ENCODE results near the gene DPM2. TPM values are rescaled to one million over a fixed set of nuclear protein-coding genes. Genes with fewer than 3 reads are reported as not detected.

Gene DPM2
- total and polyA plus RNA-seq, 2 donors, result 17.9 to 32.8 TPM

DNA sequence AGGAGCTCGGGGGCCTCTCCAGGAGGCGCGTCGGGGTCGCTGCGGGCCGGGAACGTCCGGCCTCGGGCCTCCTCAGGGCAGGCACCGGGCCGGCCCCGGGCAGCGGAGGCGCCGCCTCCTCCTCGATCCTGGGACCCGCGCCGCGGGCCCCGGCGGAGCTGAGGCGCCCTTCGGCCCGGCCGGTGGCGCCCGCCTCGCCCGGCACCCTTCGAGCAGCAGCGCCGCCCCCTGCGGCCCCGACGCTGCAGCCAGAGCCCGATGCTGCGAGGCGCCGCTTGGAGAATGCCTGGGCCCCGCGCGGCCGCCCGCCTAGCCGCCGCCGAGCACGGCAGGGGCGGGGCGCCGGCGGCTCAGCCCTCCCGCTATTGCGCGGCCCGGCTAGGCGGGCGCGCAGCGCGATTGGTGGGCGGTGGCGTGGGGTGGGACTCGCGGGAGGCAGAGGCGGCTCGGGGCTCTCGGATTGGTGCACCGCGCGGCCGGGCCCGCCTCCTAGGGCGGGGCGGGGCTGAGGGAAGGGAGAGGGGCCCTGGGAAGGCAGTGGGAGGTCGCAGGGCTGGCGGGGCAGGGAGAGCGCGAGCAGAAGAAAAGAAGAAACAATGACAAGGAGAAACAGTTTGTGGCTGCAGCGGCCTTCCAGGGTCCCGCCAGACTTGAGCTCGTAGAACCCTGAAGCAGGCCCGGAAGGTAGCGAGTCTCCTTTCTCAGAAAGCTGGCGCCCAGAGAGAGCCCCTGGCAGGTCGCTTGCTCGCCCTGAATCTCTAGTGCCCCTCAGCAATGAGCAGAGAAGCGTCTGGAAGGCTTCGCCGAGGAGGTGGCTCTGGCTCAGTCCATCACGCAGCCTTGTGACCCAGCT, 43.3 kb upstream of the DPM2 start, which contains the start of gene EEIG1:
Gene EEIG1 (minus strand): TSS at position 284 of the 853 bp plus-strand sequence. CDS start 852 bp downstream, outside the sequence.
- WGBS, result 2% methylated on average over 93 of the region's 93 CpGs
- Histone ChIP-seq H3K27ac (ENCODE audit: low read depth in 1 of 2, low read length in 1 of 2) (peak within 1 kb of the TSS; percentile 90 to 99), H3K4me3 (ENCODE audit: low read length in 2 of 2) (peak within 1 kb of the TSS; percentile 90 to 99), H3K36me3 (ENCODE audit: control insufficient read depth in 2 of 2, insufficient read depth in 2 of 2, low read length in 1 of 2) (peaks cover 0 to 25% of the 10 kb centered on the region in 2 donors), H3K9me3 (ENCODE audit: control insufficient read depth in 2 of 2, insufficient read depth in 1 of 2, low read length in 1 of 2) (peaks cover 1 to 15% of the 10 kb centered on the region in 2 donors), H3K4me1 (ENCODE audit: control insufficient read depth in 2 of 2, insufficient read depth in 2 of 2, low read length in 2 of 2) (peaks cover 38 to 70% of the 10 kb centered on the region in 2 donors), H3K27me3 (ENCODE audit: control insufficient read depth in 2 of 2, insufficient read depth in 1 of 2, low read length in 1 of 2) (no peaks in the 10 kb centered on the region)
- peak; percentile 80 to 98 (median 96) for DNase-seq (ENCODE audit: low read depth in 6 of 9, low spot score in 9 of 9)

DNA sequence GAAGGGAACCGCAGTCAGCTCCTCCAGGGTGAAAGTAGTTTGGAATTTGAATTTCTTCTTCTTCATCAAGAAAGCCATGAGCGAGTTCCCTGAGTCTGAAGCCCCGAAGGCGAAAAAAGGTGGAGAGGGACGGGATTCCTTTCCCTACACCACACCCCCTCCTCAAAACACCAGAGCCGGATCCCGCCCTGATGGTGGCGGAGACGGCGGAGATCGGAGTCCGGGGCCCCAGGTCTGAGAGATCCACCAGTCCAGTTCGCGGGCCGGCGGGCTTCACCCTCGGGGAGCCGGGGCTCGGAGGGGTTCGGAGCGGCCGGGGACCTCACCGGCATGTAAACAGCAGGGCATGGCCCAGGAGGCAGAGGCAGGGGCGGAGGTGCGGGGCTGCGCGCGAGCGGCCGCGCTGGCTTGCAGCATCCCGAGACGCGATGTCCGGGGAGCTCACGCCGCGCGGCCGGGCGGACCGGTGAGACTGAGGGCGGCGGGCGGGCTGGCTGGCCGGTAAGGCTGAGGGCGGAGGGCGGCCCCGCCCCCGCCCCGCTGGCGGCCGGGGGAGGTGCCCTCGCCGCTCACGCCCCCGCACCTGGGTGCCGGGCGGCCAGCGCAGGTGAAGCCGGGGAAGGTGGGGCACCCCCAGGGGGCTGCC, 42.5 kb upstream of the DPM2 start:
- peak overlapping the region; percentile 90 to 99 for H3K4me3 ChIP-seq (ENCODE audit: low read length in 2 of 2)
- peaks cover 0 to 32% of the 10 kb centered on the region in 2 donors for H3K36me3 ChIP-seq (ENCODE audit: control insufficient read depth in 2 of 2, insufficient read depth in 2 of 2, low read length in 1 of 2)
- no peaks in the 10 kb centered on the region for H3K27me3 ChIP-seq (ENCODE audit: control insufficient read depth in 2 of 2, insufficient read depth in 1 of 2, low read length in 1 of 2)
- under 1% methylated on average over 61 of the region's 61 CpGs for WGBS
- peaks cover 1 to 16% of the 10 kb centered on the region in 2 donors for H3K9me3 ChIP-seq (ENCODE audit: control insufficient read depth in 2 of 2, insufficient read depth in 1 of 2, low read length in 1 of 2)
- peaks cover 45 to 78% of the 10 kb centered on the region in 2 donors for H3K4me1 ChIP-seq (ENCODE audit: control insufficient read depth in 2 of 2, insufficient read depth in 2 of 2, low read length in 2 of 2)
- H3K27ac ChIP-seq (ENCODE audit: low read depth in 1 of 2, low read length in 1 of 2), result peak overlapping the region; percentile 90 to 97
- peak in 1 of 9 donors; percentile 63 for DNase-seq (ENCODE audit: low read depth in 6 of 9, low spot score in 9 of 9)

DNA sequence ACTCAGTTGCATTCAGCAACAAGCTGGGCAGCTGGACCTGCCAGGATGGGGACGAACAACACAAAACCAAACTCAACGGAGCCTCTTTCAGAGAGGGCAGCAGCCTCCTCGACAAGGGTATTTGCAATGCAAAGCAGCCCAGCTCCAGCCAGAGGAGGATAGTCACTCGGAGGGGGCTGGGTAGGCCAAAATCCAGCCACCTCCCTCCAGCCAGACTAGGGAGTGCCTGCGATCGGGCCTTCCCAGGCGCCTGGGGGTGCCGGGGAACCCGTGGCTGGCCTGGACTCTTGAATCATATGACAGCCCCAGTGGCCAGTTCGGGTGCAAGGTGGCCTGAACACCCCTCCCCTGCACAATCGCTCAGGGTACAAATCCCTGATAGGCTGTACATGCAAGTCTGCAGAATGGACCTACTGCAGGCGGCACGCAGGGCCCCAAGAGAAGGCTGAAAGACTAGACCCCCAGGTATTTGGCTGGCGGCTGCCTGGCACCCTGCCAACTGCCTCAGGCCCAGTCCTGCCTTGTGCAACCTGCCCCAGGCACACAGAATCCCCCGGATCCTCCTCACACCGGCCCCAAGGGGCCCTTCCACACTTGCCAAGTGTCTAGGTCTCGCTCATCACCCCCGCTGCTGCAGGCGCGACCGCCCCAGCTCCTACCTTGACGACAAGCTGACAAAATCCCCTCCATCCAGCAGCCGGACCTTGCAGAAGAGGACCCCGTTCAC, 41.8 kb upstream of the DPM2 start:
- peaks cover 5 to 39% of the 10 kb centered on the region in 2 donors for H3K36me3 ChIP-seq (ENCODE audit: control insufficient read depth in 2 of 2, insufficient read depth in 2 of 2, low read length in 1 of 2)
- H3K27me3 ChIP-seq (ENCODE audit: control insufficient read depth in 2 of 2, insufficient read depth in 1 of 2, low read length in 1 of 2), result no peaks in the 10 kb centered on the region
- peak overlapping the region; percentile 90 to 97 for H3K27ac ChIP-seq (ENCODE audit: low read depth in 1 of 2, low read length in 1 of 2)
- peaks cover 1 to 16% of the 10 kb centered on the region in 2 donors for H3K9me3 ChIP-seq (ENCODE audit: control insufficient read depth in 2 of 2, insufficient read depth in 1 of 2, low read length in 1 of 2)
- peak overlapping the region; percentile 90 to 99 for H3K4me3 ChIP-seq (ENCODE audit: low read length in 2 of 2)
- H3K4me1 ChIP-seq (ENCODE audit: control insufficient read depth in 2 of 2, insufficient read depth in 2 of 2, low read length in 2 of 2), result peaks cover 52 to 84% of the 10 kb centered on the region in 2 donors
- DNase-seq (ENCODE audit: low read depth in 6 of 9, low spot score in 9 of 9), result peak in 1 of 9 donors; percentile 65
- 17% methylated on average over 24 of the region's 24 CpGs for WGBS

DNA sequence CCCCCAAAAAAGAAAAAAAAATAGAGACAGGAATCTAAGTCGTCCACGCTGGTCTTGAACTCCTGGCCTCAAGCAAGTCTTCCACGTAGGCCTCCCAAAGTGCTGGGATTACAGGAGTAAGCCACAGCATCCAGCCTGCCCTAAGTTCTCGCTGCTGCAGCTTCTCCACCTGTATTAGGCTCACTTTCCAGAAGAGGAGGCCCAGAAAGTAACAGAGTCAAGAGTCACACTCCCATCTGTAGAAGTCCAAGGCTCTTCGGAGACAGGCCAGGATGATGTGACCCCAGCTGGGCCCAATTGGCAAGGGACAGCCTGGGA, 41.3 kb upstream of the DPM2 start:
- no peaks in the 10 kb centered on the region for H3K27me3 ChIP-seq (ENCODE audit: control insufficient read depth in 2 of 2, insufficient read depth in 1 of 2, low read length in 1 of 2)
- H3K36me3 ChIP-seq (ENCODE audit: control insufficient read depth in 2 of 2, insufficient read depth in 2 of 2, low read length in 1 of 2), result peaks cover 5 to 44% of the 10 kb centered on the region in 2 donors
- DNase-seq (ENCODE audit: low read depth in 6 of 9, low spot score in 9 of 9), result no peak
- peak overlapping the region; percentile 90 to 99 for H3K4me3 ChIP-seq (ENCODE audit: low read length in 2 of 2)
- peaks cover 57 to 86% of the 10 kb centered on the region in 2 donors for H3K4me1 ChIP-seq (ENCODE audit: control insufficient read depth in 2 of 2, insufficient read depth in 2 of 2, low read length in 2 of 2)
- WGBS, result 79% methylated on average over 5 of the region's 5 CpGs
- peaks cover 1 to 16% of the 10 kb centered on the region in 2 donors for H3K9me3 ChIP-seq (ENCODE audit: control insufficient read depth in 2 of 2, insufficient read depth in 1 of 2, low read length in 1 of 2)
- peak overlapping the region; percentile 90 to 97 for H3K27ac ChIP-seq (ENCODE audit: low read depth in 1 of 2, low read length in 1 of 2)

DNA sequence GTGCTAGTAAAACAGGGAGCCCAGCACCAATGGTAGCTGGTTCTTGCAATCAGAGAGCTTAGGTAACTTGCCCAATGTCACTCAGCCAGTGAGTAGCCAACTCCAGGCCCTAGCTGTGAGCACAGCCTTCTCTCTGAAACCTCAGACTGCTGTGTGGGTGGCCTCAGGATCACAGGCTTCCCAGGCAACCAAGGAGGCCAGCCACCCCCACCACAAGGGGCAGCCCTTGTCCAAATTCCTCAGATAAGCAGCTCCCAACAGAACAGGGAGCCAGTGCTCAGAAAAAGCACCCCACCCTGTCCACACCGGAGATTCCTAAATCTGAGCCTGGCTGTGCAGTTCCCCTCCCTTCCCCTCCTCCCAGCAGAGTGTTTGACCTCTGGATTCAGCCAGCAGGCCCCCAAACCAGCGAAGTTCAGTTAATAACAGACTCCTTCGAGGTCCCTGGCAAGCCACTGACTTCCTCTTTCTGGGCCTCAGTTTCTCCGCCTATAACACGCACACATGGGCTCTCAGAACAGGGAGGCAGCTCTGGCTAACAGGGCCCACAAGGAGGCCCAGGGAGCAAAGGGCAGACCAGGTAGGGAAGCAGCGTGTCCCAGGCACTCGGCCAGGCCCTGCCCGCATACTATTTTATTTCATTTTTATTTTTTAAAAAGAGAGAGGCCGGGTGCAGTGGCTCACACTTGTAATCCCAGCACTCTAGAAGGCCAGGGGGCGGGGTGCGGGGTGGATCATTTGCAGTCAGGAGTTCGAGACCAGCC, 40.4 kb upstream of the DPM2 start:
- peak overlapping the region; percentile 69 to 97 for H3K27ac ChIP-seq (ENCODE audit: low read depth in 1 of 2, low read length in 1 of 2)
- peaks cover 11 to 43% of the 10 kb centered on the region in 2 donors for H3K36me3 ChIP-seq (ENCODE audit: control insufficient read depth in 2 of 2, insufficient read depth in 2 of 2, low read length in 1 of 2)
- DNase-seq (ENCODE audit: low read depth in 6 of 9, low spot score in 9 of 9), result peak in 1 of 9 donors; percentile 52
- peaks cover 1 to 16% of the 10 kb centered on the region in 2 donors for H3K9me3 ChIP-seq (ENCODE audit: control insufficient read depth in 2 of 2, insufficient read depth in 1 of 2, low read length in 1 of 2)
- peak overlapping the region; percentile 90 to 99 for H3K4me3 ChIP-seq (ENCODE audit: low read length in 2 of 2)
- 74% methylated on average over 12 of the region's 12 CpGs for WGBS
- no peaks in the 10 kb centered on the region for H3K27me3 ChIP-seq (ENCODE audit: control insufficient read depth in 2 of 2, insufficient read depth in 1 of 2, low read length in 1 of 2)
- H3K4me1 ChIP-seq (ENCODE audit: control insufficient read depth in 2 of 2, insufficient read depth in 2 of 2, low read length in 2 of 2), result peaks cover 56 to 86% of the 10 kb centered on the region in 2 donors

DNA sequence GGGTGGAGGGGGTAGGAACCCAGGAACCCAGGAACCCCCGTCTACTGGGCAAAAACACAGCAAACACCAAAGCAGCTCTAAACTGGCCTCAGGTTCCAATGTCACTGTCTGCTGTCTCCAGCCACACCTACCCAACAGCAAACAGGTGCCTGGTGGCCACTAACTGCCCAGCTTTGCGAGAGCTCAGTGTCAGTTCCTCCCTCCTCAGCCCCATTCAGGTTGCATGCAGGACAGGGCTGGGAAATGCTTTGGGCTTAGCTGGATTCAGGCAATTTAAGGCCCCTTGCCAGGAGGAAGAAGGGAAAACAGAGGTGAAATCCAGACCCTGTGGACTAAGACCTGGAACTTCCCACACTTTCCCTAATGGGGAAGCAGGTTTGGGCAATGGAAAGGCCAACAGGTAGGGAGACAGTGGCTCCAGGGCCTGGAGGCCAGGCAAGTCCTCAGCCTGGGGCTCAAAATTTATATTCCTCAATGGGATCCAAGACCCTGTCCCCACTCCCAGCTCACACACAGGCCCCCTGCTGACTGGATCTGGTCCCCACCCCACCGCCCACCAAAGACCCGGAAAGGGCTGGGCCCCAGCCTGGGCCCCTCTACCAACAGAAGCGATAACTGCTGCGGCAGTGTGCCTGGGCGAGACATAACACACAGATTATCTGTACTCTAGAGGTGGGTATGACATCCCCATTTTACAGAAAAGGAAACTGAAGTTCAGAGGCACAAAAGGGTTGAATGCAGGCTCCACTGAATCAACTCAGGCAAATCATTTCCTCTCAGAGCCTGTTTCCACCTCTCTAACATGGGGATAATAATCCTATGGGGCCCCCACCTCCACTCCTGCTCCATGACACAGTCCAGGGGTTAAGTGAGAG, 39.6 kb upstream of the DPM2 start:
- peaks cover 63 to 86% of the 10 kb centered on the region in 2 donors for H3K4me1 ChIP-seq (ENCODE audit: control insufficient read depth in 2 of 2, insufficient read depth in 2 of 2, low read length in 2 of 2)
- H3K27ac ChIP-seq (ENCODE audit: low read depth in 1 of 2, low read length in 1 of 2), result peak overlapping the region; percentile 69 to 97
- WGBS, result 77% methylated on average over 7 of the region's 7 CpGs
- H3K36me3 ChIP-seq (ENCODE audit: control insufficient read depth in 2 of 2, insufficient read depth in 2 of 2, low read length in 1 of 2), result peaks cover 14 to 50% of the 10 kb centered on the region in 2 donors
- peak overlapping the region; percentile 90 to 99 for H3K4me3 ChIP-seq (ENCODE audit: low read length in 2 of 2)
- no peaks in the 10 kb centered on the region for H3K27me3 ChIP-seq (ENCODE audit: control insufficient read depth in 2 of 2, insufficient read depth in 1 of 2, low read length in 1 of 2)
- peak in 1 of 9 donors; percentile 60 for DNase-seq (ENCODE audit: low read depth in 6 of 9, low spot score in 9 of 9)
- peaks cover 1 to 16% of the 10 kb centered on the region in 2 donors for H3K9me3 ChIP-seq (ENCODE audit: control insufficient read depth in 2 of 2, insufficient read depth in 1 of 2, low read length in 1 of 2)

DNA sequence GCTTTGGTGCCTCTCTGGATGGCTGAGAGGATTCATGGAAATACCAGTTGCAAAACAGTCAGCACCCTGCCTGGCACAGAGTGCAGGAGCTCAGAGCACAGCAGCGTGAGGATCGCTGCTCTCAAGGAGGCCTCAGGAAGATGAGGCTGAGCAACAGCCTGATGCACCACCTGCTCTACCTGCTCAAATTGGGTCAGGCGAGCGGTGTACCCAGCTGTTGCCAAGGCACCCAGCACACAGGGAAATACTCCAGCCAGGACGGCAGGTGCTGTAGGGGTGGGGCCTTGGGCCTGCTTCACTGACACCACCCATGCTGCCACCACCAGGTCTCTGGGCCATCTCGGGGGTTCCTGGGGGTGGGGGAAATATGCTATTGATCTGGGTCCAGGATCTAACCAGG, 38.8 kb upstream of the DPM2 start:
- WGBS, result 18% methylated on average over 6 of the region's 6 CpGs
- Histone ChIP-seq H3K27ac (ENCODE audit: low read depth in 1 of 2, low read length in 1 of 2) (peak overlapping the region; percentile 69 to 97), H3K9me3 (ENCODE audit: control insufficient read depth in 2 of 2, insufficient read depth in 1 of 2, low read length in 1 of 2) (peaks cover 1 to 15% of the 10 kb centered on the region in 2 donors), H3K4me1 (ENCODE audit: control insufficient read depth in 2 of 2, insufficient read depth in 2 of 2, low read length in 2 of 2) (peaks cover 63 to 86% of the 10 kb centered on the region in 2 donors), H3K4me3 (ENCODE audit: low read length in 2 of 2) (peak overlapping the region; percentile 90 to 99), H3K27me3 (ENCODE audit: control insufficient read depth in 2 of 2, insufficient read depth in 1 of 2, low read length in 1 of 2) (no peaks in the 10 kb centered on the region), H3K36me3 (ENCODE audit: control insufficient read depth in 2 of 2, insufficient read depth in 2 of 2, low read length in 1 of 2) (peaks cover 14 to 53% of the 10 kb centered on the region in 2 donors)
- peak in 5 of 9 donors; percentile 69 to 91 (median 84) for DNase-seq (ENCODE audit: low read depth in 6 of 9, low spot score in 9 of 9)
